Skeletal muscle tissue (tissue), 4 donors: ENCODE data around the gene TMEM165. TPM values are rescaled to one million over a fixed set of nuclear protein-coding genes. Genes with fewer than 3 reads are reported as not detected.

Experiments used
- H3K27ac ChIP-seq: one replicate; pipeline ENCODE4 v1.7.0; 2013; ENCODE audit warnings: mild to moderate bottlenecking, low read depth, low read length, inconsistent platforms
- H3K27me3 ChIP-seq, 3 donors: one replicate each; pipeline ENCODE4 v1.7.0; 2013; ENCODE audit warnings: low read length in 3 of 3; ENCODE audit not compliant: control insufficient read depth in 3 of 3, insufficient read depth in 3 of 3
- H3K36me3 ChIP-seq, 3 donors: one replicate each; pipeline ENCODE4 v1.7.0; 2013; ENCODE audit warnings: low read length in 3 of 3; ENCODE audit not compliant: control insufficient read depth in 3 of 3, insufficient read depth in 3 of 3
- H3K4me1 ChIP-seq, 3 donors: one replicate each; pipeline ENCODE4 v1.7.0; 2013; ENCODE audit warnings: low read length in 3 of 3, mild to moderate bottlenecking in 3 of 3; ENCODE audit not compliant: control insufficient read depth in 3 of 3, insufficient read depth in 3 of 3
- H3K4me3 ChIP-seq, 3 donors: one replicate each; pipeline ENCODE4 v1.7.0; 2013; ENCODE audit warnings: low read length in 3 of 3
- H3K9ac ChIP-seq, 3 donors: one replicate each; pipeline ENCODE4 v1.7.0; 2013; ENCODE audit warnings: low read length in 3 of 3, mild to moderate bottlenecking in 3 of 3, moderate library complexity in 2 of 3, low read depth in 1 of 3
- H3K9me3 ChIP-seq, 3 donors: one replicate each; pipeline ENCODE4 v1.7.0; 2013; ENCODE audit warnings: low read length in 3 of 3; ENCODE audit not compliant: control insufficient read depth in 3 of 3
- total RNA-seq: library from RNA; depleted of rRNA; stranded (reverse); fragments of >200 nt; gene quantifications from one replicate; pipeline ENCODE4 v1.2.3, GENCODE V29; 2014
- donor health status: Osteomylitis.

The TMEM165 gene
- total RNA-seq, 1 donor from 2014 or later, result 88.7 TPM

GRCh38 chr4:55398966-55399365, 3.2 kb downstream of the TMEM165 start:
- peak overlapping the region; percentile 92 for H3K27ac ChIP-seq
- peak overlapping the region in 1 of 3 donors; percentile 26 for H3K4me3 ChIP-seq

GRCh38 chr4:55399581-55399980, 3.8 kb downstream of the TMEM165 start:
- Histone ChIP-seq H3K4me3 (no peak overlapping the region), H3K36me3 (peaks cover 0 to 4% (median 3%) of the 10 kb centered on the region in 3 donors), H3K4me1 (peaks cover 23 to 33% (median 31%) of the 10 kb centered on the region in 3 donors), H3K27me3 (no peaks in the 10 kb centered on the region), H3K9me3 (no peaks in the 10 kb centered on the region), H3K9ac (no peak overlapping the region), H3K27ac (no peak overlapping the region)

More at GRCh38 chr4:55398966-55399365, 3.2 kb downstream of the TMEM165 start:
- Histone ChIP-seq H3K36me3 (peaks cover 0 to 4% (median 3%) of the 10 kb centered on the region in 3 donors), H3K4me1 (peaks cover 23 to 33% (median 31%) of the 10 kb centered on the region in 3 donors), H3K9ac (peak overlapping the region in 1 of 3 donors; percentile 88), H3K27me3 (no peaks in the 10 kb centered on the region), H3K9me3 (no peaks in the 10 kb centered on the region)

- peaks cover 0 to 7% (median 0%) of the 10 kb centered on the region in 3 donors for H3K4me1 ChIP-seq
- H3K27me3 ChIP-seq, result no peaks in the 10 kb centered on the region
- no peak overlapping the region for H3K27ac ChIP-seq
- H3K4me3 ChIP-seq, result no peak overlapping the region
- H3K9me3 ChIP-seq, result no peaks in the 10 kb centered on the region
- no peak overlapping the region for H3K9ac ChIP-seq
- peaks cover 0 to 16% (median 8%) of the 10 kb centered on the region in 3 donors for H3K36me3 ChIP-seq
Observed at GRCh38 chr4:55405073-55405472, 9.3 kb downstream of the TMEM165 start.

- no peak overlapping the region for H3K27ac ChIP-seq
- H3K27me3 ChIP-seq, result no peaks in the 10 kb centered on the region
- H3K9ac ChIP-seq, result no peak overlapping the region
- H3K4me1 ChIP-seq, result peaks cover 0 to 7% (median 3%) of the 10 kb centered on the region in 3 donors
- no peak overlapping the region for H3K4me3 ChIP-seq
- no peaks in the 10 kb centered on the region for H3K9me3 ChIP-seq
- peaks cover 0 to 16% (median 8%) of the 10 kb centered on the region in 3 donors for H3K36me3 ChIP-seq
Observed at GRCh38 chr4:55406545-55406944, 10.8 kb downstream of the TMEM165 start.

GRCh38 chr4:55407119-55407518, 11.4 kb downstream of the TMEM165 start:
- no peak overlapping the region for H3K27ac ChIP-seq
- H3K4me3 ChIP-seq, result no peak overlapping the region
- peaks cover 0 to 7% (median 3%) of the 10 kb centered on the region in 3 donors for H3K4me1 ChIP-seq
- H3K9me3 ChIP-seq, result no peaks in the 10 kb centered on the region
- peaks cover 0 to 16% (median 11%) of the 10 kb centered on the region in 3 donors for H3K36me3 ChIP-seq
- no peaks in the 10 kb centered on the region for H3K27me3 ChIP-seq
- H3K9ac ChIP-seq, result no peak overlapping the region

- no peak overlapping the region for H3K27ac ChIP-seq
- H3K4me1 ChIP-seq, result peaks cover 0 to 7% (median 3%) of the 10 kb centered on the region in 3 donors
- H3K4me3 ChIP-seq, result no peak overlapping the region
- H3K9me3 ChIP-seq, result no peaks in the 10 kb centered on the region
- H3K36me3 ChIP-seq, result peaks cover 0 to 16% (median 11%) of the 10 kb centered on the region in 3 donors
- no peak overlapping the region for H3K9ac ChIP-seq
- no peaks in the 10 kb centered on the region for H3K27me3 ChIP-seq
Observed at GRCh38 chr4:55407764-55408163, 12.0 kb downstream of the TMEM165 start.

- no peaks in the 10 kb centered on the region for H3K9me3 ChIP-seq
- H3K27me3 ChIP-seq, result no peaks in the 10 kb centered on the region
- no peak overlapping the region for H3K4me3 ChIP-seq
- H3K36me3 ChIP-seq, result peaks cover 0 to 12% (median 8%) of the 10 kb centered on the region in 3 donors
- no peak overlapping the region for H3K27ac ChIP-seq
- H3K4me1 ChIP-seq, result peaks cover 0 to 7% (median 3%) of the 10 kb centered on the region in 3 donors
- no peak overlapping the region for H3K9ac ChIP-seq
Observed at GRCh38 chr4:55409468-55410171, 13.9 kb downstream of the TMEM165 start.

- Histone ChIP-seq H3K4me3 (no peak overlapping the region), H3K4me1 (peaks cover 0 to 7% (median 3%) of the 10 kb centered on the region in 3 donors), H3K27me3 (no peaks in the 10 kb centered on the region), H3K9me3 (no peaks in the 10 kb centered on the region), H3K9ac (no peak overlapping the region), H3K27ac (no peak overlapping the region), H3K36me3 (peaks cover 0 to 10% (median 7%) of the 10 kb centered on the region in 3 donors)
Observed at GRCh38 chr4:55410431-55410830, 14.7 kb downstream of the TMEM165 start.

GRCh38 chr4:55411621-55412020, 15.9 kb downstream of the TMEM165 start:
- no peak overlapping the region for H3K4me3 ChIP-seq
- H3K27ac ChIP-seq, result no peak overlapping the region
- H3K36me3 ChIP-seq, result peaks cover 0 to 8% (median 3%) of the 10 kb centered on the region in 3 donors
- H3K27me3 ChIP-seq, result no peaks in the 10 kb centered on the region
- no peak overlapping the region for H3K9ac ChIP-seq
- peaks cover 0 to 7% (median 3%) of the 10 kb centered on the region in 3 donors for H3K4me1 ChIP-seq
- no peaks in the 10 kb centered on the region for H3K9me3 ChIP-seq

- Histone ChIP-seq H3K9ac (no peak overlapping the region), H3K27me3 (no peaks in the 10 kb centered on the region), H3K4me3 (no peak overlapping the region), H3K36me3 (peaks cover 8 to 14% (median 12%) of the 10 kb centered on the region in 3 donors), H3K27ac (no peak overlapping the region), H3K4me1 (no peaks in the 10 kb centered on the region), H3K9me3 (no peaks in the 10 kb centered on the region)
Observed at GRCh38 chr4:55416176-55416575, 20.4 kb downstream of the TMEM165 start.
